Measurements from ENCODE around the gene TMIGD1.

- TF ChIP-seq CTCF (IDR thresholded peaks at IDR 0.05; ENCODE audit: poor library complexity) (no peak), EZH2phosphoT487 (IDR thresholded peaks at IDR 0.05; ENCODE audit: low read depth, severe bottlenecking, unreplicated experiment) (no peak), EZH2 (IDR thresholded peaks at IDR 0.05; ENCODE audit: borderline replicate concordance) (no peak)
Observed at GRCh38 chr17:30377574-30378240, 43.9 kb upstream of the TMIGD1 start.

All from hepatocyte (in vitro differentiated cells).